ENCODE data around the gene ADAM12. TPM values are rescaled to one million over a fixed set of nuclear protein-coding genes. Genes with fewer than 3 reads are reported as not detected.

ADAM12 gene
- total and polyA plus RNA-seq, 2 of the 13 experiments (the other 11 are each of a cell fraction or from before 2014, with no cell fraction given) = not detected

DNA sequence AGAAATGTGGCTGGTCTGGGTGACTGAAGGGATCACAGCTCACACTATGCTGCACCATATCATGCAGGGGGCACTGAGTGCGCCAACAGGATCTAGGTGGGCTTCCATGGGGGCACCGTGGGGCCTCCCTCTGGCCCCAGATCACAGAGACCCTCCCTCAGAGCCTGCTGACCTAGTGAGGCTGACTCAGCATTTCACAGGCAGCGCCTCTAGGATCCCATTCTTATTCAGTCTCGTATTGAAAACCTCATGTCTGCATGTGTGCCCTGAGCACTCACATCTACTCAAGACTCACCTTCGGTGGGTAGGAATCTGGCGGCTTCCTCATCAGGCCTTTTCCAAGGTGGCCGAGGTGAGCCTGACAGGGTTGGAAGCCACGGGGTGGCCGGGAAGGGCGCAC is 350.3 kb downstream of the ADAM12 start:
- in situ Hi-C loops (cut with HindIII; ENCODE audit: extremely low pct_ligation_motif_present, low pct_unique_long_range_greater_than_20kb) = no loop called here
- Histone ChIP-seq H2AFZ (ENCODE audit: low read length) (no peak overlapping the region), H3K4me2 (ENCODE audit: low read depth, low read length) (no peak overlapping the region), H3K4me1 (ENCODE audit: insufficient read depth, low read length) (no peaks in the 10 kb centered on the region), H4K20me1 (ENCODE audit: insufficient read depth, low read length) (no peaks in the 10 kb centered on the region), H3K4me3 (replicated peaks in 1 of 3; ENCODE audit: insufficient read depth in 1 of 3, low read depth in 2 of 3, low read length in 3 of 3) (no peak overlapping the region), H3K27me3 (ENCODE audit: control insufficient read depth in 1 of 2, insufficient read depth in 2 of 2, low read length in 2 of 2) (peaks cover 2 to 32% of the 10 kb centered on the region in 2 experiments; a peak in 4 of 5 replicates), H3K79me2 (ENCODE audit: insufficient read depth, low read length) (no peaks in the 10 kb centered on the region), H3K9ac (ENCODE audit: insufficient read depth, low read depth, low read length) (no peak overlapping the region), H3K27ac (ENCODE audit: extremely low read length, insufficient read depth, low read length) (no peak overlapping the region), H3K36me3 (replicated peaks in 1 of 2; ENCODE audit: control insufficient read depth in 1 of 2, insufficient read depth in 2 of 2, low read length in 2 of 2) (no peaks in the 10 kb centered on the region), H3K9me3 (ENCODE audit: low read length) (peaks cover 12% of the 10 kb centered on the region; the same call in 1 of the 2 replicates)
- 1% methylated on average over 10 of the region's 10 CpGs for WGBS (ENCODE audit: low lambda C conversion rate)
- ATAC-seq = no peak
- no TSS peak for BruUV-seq (replicated peaks)
- ChIA-PET POLR2A (no interaction called here), CTCF (ENCODE audit: low intra/inter-chr PET ratio, low total read pairs) (no interaction called here)
- FAIRE-seq = no peak
- TF ChIP-seq PHF21A (CRISPR knock-in tag; IDR thresholded peaks at IDR 0.05) (no peak), RFX5 (IDR thresholded peaks at IDR 0.05; ENCODE audit: low read depth, low read length) (no peak), MAFF (IDR thresholded peaks at IDR 0.05; ENCODE audit: low read depth, low read length) (peak; percentile 66), MAFK (conservative IDR thresholded peaks at IDR 0.05 in 1 of 2, IDR thresholded peaks at IDR 0.05 in 1 of 2; ENCODE audit: low read length in 2 of 2) (peak; percentile 66 to 85), ESRRA (CRISPR knock-in tag; IDR thresholded peaks at IDR 0.05; ENCODE audit: low read depth) (no peak)
- intact Hi-C loops (cut with micrococcal nuclease; ENCODE audit: unreplicated experiment) = no loop called here
- no peak for DNase-seq (ENCODE audit: low spot score)

DNA sequence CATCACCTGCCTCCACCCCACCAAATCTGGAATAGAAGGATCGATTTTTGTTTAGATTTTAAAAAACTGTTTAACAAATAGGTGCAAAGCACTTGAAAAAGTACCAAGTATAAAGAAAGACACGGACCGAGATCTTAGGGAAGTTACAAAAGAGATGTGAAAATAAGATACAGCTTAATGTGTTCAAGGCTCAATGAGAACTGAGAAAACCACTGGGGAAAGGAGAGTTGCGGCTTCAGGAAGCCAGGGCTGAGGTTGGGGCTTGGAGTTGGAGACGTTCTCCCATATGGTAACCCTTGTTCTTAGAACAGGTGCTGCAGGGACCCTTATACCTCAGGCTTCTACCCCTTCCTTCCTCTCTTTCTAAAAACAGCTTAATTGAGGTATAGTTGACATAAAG is 351.8 kb downstream of the ADAM12 start:
- ChIA-PET POLR2A (no interaction called here), CTCF (ENCODE audit: low intra/inter-chr PET ratio, low total read pairs) (no interaction called here)
- Histone ChIP-seq H3K4me2 (ENCODE audit: low read depth, low read length) (no peak overlapping the region), H3K4me3 (replicated peaks in 1 of 3; ENCODE audit: insufficient read depth in 1 of 3, low read depth in 2 of 3, low read length in 3 of 3) (no peak overlapping the region), H4K20me1 (ENCODE audit: insufficient read depth, low read length) (no peaks in the 10 kb centered on the region), H3K36me3 (replicated peaks in 1 of 2; ENCODE audit: control insufficient read depth in 1 of 2, insufficient read depth in 2 of 2, low read length in 2 of 2) (no peaks in the 10 kb centered on the region), H2AFZ (ENCODE audit: low read length) (no peak overlapping the region), H3K27me3 (ENCODE audit: control insufficient read depth in 1 of 2, insufficient read depth in 2 of 2, low read length in 2 of 2) (peaks cover under 1 to 22% of the 10 kb centered on the region in 2 experiments; a peak in 3 of 5 replicates), H3K9ac (ENCODE audit: insufficient read depth, low read depth, low read length) (no peak overlapping the region), H3K27ac (ENCODE audit: extremely low read length, insufficient read depth, low read length) (no peak overlapping the region), H3K79me2 (ENCODE audit: insufficient read depth, low read length) (no peaks in the 10 kb centered on the region), H3K4me1 (ENCODE audit: insufficient read depth, low read length) (no peaks in the 10 kb centered on the region), H3K9me3 (ENCODE audit: low read length) (peaks cover 12% of the 10 kb centered on the region; the same call in 1 of the 2 replicates)
- FAIRE-seq = no peak
- 2% methylated on average over 5 of the region's 5 CpGs for WGBS (ENCODE audit: low lambda C conversion rate)
- no TSS peak for BruUV-seq (replicated peaks)
- no peak for DNase-seq (ENCODE audit: low spot score)
- in situ Hi-C loops (cut with HindIII; ENCODE audit: extremely low pct_ligation_motif_present, low pct_unique_long_range_greater_than_20kb) (no loop called here), intact Hi-C loops (cut with micrococcal nuclease; ENCODE audit: unreplicated experiment) (no loop called here)
- ATAC-seq = no peak
- TF ChIP-seq MAFG (CRISPR knock-in tag; IDR thresholded peaks at IDR 0.05) = no peak
- TF ChIP-seq SOX5 (CRISPR knock-in tag; IDR thresholded peaks at IDR 0.05; ENCODE audit: borderline replicate concordance) = no peak
- TF ChIP-seq ZNF460 (CRISPR knock-in tag; IDR thresholded peaks at IDR 0.05; ENCODE audit: borderline replicate concordance) = no peak
- TF ChIP-seq RFXANK (CRISPR knock-in tag; IDR thresholded peaks at IDR 0.05) = no peak
- TF ChIP-seq, protein P1, sequence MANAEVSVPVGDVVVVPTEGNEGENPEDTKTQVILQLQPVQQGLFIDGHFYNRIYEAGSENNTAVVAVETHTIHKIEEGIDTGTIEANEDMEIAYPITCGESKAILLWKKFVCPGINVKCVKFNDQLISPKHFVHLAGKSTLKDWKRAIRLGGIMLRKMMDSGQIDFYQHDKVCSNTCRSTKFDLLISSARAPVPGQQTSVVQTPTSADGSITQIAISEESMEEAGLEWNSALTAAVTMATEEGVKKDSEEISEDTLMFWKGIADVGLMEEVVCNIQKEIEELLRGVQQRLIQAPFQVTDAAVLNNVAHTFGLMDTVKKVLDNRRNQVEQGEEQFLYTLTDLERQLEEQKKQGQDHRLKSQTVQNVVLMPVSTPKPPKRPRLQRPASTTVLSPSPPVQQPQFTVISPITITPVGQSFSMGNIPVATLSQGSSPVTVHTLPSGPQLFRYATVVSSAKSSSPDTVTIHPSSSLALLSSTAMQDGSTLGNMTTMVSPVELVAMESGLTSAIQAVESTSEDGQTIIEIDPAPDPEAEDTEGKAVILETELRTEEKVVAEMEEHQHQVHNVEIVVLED (CRISPR knock-in tag; IDR thresholded peaks at IDR 0.05; ENCODE audit: borderline replicate concordance) = no peak
- TF ChIP-seq ZNF557 (CRISPR knock-in tag; IDR thresholded peaks at IDR 0.05) = no peak
- TF ChIP-seq, protein P2, sequence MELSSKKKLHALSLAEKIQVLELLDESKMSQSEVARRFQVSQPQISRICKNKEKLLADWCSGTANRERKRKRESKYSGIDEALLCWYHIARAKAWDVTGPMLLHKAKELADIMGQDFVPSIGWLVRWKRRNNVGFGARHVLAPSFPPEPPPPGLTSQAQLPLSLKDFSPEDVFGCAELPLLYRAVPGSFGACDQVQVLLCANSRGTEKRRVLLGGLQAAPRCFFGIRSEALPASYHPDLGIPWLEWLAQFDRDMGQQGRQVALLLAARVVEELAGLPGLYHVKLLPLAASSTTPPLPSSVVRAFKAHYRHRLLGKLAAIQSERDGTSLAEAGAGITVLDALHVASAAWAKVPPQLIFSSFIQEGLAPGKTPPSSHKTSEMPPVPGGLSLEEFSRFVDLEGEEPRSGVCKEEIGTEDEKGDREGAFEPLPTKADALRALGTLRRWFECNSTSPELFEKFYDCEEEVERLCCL (CRISPR knock-in tag; IDR thresholded peaks at IDR 0.05; ENCODE audit: borderline replicate concordance) = no peak
- TF ChIP-seq, protein P3, sequence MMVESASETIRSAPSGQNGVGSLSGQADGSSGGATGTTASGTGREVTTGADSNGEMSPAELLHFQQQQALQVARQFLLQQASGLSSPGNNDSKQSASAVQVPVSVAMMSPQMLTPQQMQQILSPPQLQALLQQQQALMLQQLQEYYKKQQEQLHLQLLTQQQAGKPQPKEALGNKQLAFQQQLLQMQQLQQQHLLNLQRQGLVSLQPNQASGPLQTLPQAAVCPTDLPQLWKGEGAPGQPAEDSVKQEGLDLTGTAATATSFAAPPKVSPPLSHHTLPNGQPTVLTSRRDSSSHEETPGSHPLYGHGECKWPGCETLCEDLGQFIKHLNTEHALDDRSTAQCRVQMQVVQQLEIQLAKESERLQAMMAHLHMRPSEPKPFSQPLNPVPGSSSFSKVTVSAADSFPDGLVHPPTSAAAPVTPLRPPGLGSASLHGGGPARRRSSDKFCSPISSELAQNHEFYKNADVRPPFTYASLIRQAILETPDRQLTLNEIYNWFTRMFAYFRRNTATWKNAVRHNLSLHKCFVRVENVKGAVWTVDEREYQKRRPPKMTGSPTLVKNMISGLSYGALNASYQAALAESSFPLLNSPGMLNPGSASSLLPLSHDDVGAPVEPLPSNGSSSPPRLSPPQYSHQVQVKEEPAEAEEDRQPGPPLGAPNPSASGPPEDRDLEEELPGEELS (CRISPR knock-in tag; IDR thresholded peaks at IDR 0.05) = no peak
